ENCODE data around the gene UBAC1.

DNA sequence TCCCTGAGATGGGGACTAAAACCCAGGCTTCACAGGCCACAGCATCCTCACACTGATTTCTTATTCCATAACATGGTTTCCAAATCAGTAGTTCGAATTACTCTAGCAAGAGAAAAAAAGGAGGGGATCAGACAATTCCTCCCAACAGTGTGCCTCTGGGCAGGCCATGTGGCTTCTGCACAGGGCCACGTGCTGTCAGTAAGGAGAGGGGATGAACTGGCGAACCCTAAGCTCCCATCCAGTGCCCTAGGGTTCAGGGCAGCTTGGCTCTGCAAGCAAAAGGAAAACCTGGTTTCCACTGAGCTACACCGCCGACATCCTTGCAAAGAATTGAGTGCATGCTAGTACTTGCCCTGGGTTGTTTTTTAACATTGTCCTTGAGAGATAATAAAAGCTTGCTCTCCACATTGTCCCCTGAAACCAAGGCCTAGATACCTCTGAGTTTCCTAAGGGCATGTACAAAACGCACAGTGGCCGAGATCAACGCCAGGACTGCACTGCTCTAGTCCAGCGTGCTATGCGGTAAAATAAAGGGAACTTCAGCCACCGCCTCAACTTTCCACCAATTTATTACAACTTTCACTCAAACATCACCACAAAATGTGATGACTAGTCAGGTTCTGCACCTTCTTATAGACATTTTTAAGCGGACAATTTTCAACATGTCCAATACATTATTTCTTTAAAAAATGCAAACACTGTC lies 58.4 kb downstream of the UBAC1 start:
- TF ChIP-seq POLR2A (IDR thresholded peaks at IDR 0.05) (no peak), POLR2AphosphoS5 (IDR thresholded peaks at IDR 0.05) (no peak), EP300 (IDR thresholded peaks at IDR 0.05) (no peak)
- TF ChIP-seq, protein P1, sequence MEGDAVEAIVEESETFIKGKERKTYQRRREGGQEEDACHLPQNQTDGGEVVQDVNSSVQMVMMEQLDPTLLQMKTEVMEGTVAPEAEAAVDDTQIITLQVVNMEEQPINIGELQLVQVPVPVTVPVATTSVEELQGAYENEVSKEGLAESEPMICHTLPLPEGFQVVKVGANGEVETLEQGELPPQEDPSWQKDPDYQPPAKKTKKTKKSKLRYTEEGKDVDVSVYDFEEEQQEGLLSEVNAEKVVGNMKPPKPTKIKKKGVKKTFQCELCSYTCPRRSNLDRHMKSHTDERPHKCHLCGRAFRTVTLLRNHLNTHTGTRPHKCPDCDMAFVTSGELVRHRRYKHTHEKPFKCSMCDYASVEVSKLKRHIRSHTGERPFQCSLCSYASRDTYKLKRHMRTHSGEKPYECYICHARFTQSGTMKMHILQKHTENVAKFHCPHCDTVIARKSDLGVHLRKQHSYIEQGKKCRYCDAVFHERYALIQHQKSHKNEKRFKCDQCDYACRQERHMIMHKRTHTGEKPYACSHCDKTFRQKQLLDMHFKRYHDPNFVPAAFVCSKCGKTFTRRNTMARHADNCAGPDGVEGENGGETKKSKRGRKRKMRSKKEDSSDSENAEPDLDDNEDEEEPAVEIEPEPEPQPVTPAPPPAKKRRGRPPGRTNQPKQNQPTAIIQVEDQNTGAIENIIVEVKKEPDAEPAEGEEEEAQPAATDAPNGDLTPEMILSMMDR (IDR thresholded peaks at IDR 0.05), result no peak
